Measurements from ENCODE around the gene CELA2A. TPM values are rescaled to one million over a fixed set of nuclear protein-coding genes. Genes with fewer than 3 reads are reported as not detected.

The CELA2A gene
- 1 to 10 TPM in 1 of 2 donors, not detected in 1; 1.6 TPM for total RNA-seq
- long read RNA-seq, donor 1 = 0 reads
- long read RNA-seq, donor 2, partial matches to known transcripts = 1 of 2 reads
- long read RNA-seq, donor 2, other reads (novel, unspliced or antisense) = 0 of 2 reads

GRCh38 chr1:15456313-15456954, at the start of gene CELA2A:
CELA2A (plus strand) TSS chr1:15456732; CDS start chr1:15456754, 22 bp downstream.
- intact Hi-C loops (cut with DNase I) = loop anchor here in 1 of 2 donors (1.0 kb wide), 1 partner anchor 26 kb away; no protein-coding TSS in a partner anchor
- no peak for DNase-seq (ENCODE audit: low spot score)

GRCh38 chr1:15407580-15407979, 49.0 kb upstream of the CELA2A start:
- no peak for DNase-seq (ENCODE audit: low spot score)
- intact Hi-C loops (cut with DNase I) = loop anchor here in 1 of 2 donors (1.0 kb wide), 1 partner anchor 77 kb away; no protein-coding TSS in a partner anchor

- no peak for DNase-seq (ENCODE audit: low spot score)
- intact Hi-C loops (cut with DNase I) = no loop called here
Measured at GRCh38 chr1:15408890-15409387, 47.6 kb upstream of the CELA2A start.

- intact Hi-C loops (cut with DNase I) = no loop called here
- peak; percentile 94 for DNase-seq (ENCODE audit: low spot score)
Measured at GRCh38 chr1:15409388-15410222, 46.9 kb upstream of the CELA2A start, which contains the start of gene EFHD2. EFHD2 (plus strand) TSS chr1:15409888; CDS start chr1:15409972, 84 bp downstream.

- intact Hi-C loops (cut with DNase I) = no loop called here
- DNase-seq (ENCODE audit: low spot score) = no peak
Measured at GRCh38 chr1:15410223-15410883, 46.2 kb upstream of the CELA2A start.

GRCh38 chr1:15410884-15411245, 45.7 kb upstream of the CELA2A start:
- no peak for DNase-seq (ENCODE audit: low spot score)
- intact Hi-C loops (cut with DNase I) = no loop called here

GRCh38 chr1:15411593-15412137, 44.9 kb upstream of the CELA2A start:
- peak; percentile 88 for DNase-seq (ENCODE audit: low spot score)
- intact Hi-C loops (cut with DNase I) = no loop called here

GRCh38 chr1:15412175-15412800, 44.2 kb upstream of the CELA2A start:
- intact Hi-C loops (cut with DNase I) = no loop called here

GRCh38 chr1:15412843-15413242, 43.7 kb upstream of the CELA2A start:
- intact Hi-C loops (cut with DNase I) = no loop called here
- no peak for DNase-seq (ENCODE audit: low spot score)

More at GRCh38 chr1:15412175-15412800, 44.2 kb upstream of the CELA2A start:
- no peak for DNase-seq (ENCODE audit: low spot score)

GRCh38 chr1:15413563-15414444, 42.7 kb upstream of the CELA2A start:
- no peak for DNase-seq (ENCODE audit: low spot score)
- intact Hi-C loops (cut with DNase I) = loop anchor here in 1 of 2 donors (2.0 kb wide), 1 partner anchor 25 kb away; the partner anchor contains the start of gene CTRC

GRCh38 chr1:15414445-15414983, 42.0 kb upstream of the CELA2A start:
- intact Hi-C loops (cut with DNase I) = loop anchor here in 1 of 2 donors (2.0 kb wide), 1 partner anchor 24 kb away; the partner anchor contains the start of gene CTRC
- DNase-seq (ENCODE audit: low spot score) = no peak

- intact Hi-C loops (cut with DNase I) = no loop called here
- DNase-seq (ENCODE audit: low spot score) = no peak
Measured at GRCh38 chr1:15417059-15417934, 39.2 kb upstream of the CELA2A start.

GRCh38 chr1:15418806-15419515, 37.6 kb upstream of the CELA2A start:
- intact Hi-C loops (cut with DNase I) = no loop called here
- no peak for DNase-seq (ENCODE audit: low spot score)

GRCh38 chr1:15420853-15421465, 35.6 kb upstream of the CELA2A start:
- intact Hi-C loops (cut with DNase I) = no loop called here
- no peak for DNase-seq (ENCODE audit: low spot score)

- intact Hi-C loops (cut with DNase I) = no loop called here
- DNase-seq (ENCODE audit: low spot score) = no peak
Measured at GRCh38 chr1:15422871-15423270, 33.7 kb upstream of the CELA2A start.

All from posterior vena cava (tissue), 2 donors.